GM12865 (cell line): Measurements from ENCODE around the gene PIK3C2G.

Experiments
- DNase-seq: peaks from one replicate; pipeline ENCODE4 v3.0.0; 2010; ENCODE audit warnings: low read depth
- H3K4me3 ChIP-seq: 2 replicates; pipeline ENCODE4 v1.5.1; 2011; ENCODE audit warnings: mild to moderate bottlenecking, low read depth, low read length, control low read depth
- TF ChIP-seq, protein P1 (sequence below): IDR thresholded peaks from 2 replicates; pipeline ENCODE4 v1.5.1; 2011; ENCODE audit warnings: low read length, control low read depth, low read depth, inconsistent platforms; ENCODE audit not compliant: insufficient read depth; ENCODE audit errors: missing control alignments

PIK3C2G gene

DNA sequence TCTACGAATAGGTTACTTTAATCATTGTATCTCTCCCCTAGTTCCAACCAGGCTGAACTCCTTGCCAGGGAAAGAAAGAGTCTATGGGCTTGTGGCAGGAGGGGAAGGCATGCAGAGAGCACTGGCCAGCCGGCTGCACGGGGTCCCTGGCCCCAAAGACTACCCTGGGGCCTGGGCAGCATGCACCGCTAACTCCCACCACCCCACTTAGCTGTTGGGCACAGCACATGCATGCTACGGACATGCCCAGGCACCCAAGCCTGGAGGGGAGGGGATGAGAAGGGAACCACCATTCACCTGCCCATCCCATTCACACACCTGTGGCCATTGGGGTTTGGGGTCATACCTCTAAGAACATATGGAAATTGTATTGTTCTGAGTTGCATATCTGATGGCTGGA is 94.1 kb downstream of the PIK3C2G start:
- H3K4me3 ChIP-seq: no peak overlapping the region
- TF ChIP-seq, protein P1, sequence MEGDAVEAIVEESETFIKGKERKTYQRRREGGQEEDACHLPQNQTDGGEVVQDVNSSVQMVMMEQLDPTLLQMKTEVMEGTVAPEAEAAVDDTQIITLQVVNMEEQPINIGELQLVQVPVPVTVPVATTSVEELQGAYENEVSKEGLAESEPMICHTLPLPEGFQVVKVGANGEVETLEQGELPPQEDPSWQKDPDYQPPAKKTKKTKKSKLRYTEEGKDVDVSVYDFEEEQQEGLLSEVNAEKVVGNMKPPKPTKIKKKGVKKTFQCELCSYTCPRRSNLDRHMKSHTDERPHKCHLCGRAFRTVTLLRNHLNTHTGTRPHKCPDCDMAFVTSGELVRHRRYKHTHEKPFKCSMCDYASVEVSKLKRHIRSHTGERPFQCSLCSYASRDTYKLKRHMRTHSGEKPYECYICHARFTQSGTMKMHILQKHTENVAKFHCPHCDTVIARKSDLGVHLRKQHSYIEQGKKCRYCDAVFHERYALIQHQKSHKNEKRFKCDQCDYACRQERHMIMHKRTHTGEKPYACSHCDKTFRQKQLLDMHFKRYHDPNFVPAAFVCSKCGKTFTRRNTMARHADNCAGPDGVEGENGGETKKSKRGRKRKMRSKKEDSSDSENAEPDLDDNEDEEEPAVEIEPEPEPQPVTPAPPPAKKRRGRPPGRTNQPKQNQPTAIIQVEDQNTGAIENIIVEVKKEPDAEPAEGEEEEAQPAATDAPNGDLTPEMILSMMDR: no peak
- DNase-seq: no peak

DNA sequence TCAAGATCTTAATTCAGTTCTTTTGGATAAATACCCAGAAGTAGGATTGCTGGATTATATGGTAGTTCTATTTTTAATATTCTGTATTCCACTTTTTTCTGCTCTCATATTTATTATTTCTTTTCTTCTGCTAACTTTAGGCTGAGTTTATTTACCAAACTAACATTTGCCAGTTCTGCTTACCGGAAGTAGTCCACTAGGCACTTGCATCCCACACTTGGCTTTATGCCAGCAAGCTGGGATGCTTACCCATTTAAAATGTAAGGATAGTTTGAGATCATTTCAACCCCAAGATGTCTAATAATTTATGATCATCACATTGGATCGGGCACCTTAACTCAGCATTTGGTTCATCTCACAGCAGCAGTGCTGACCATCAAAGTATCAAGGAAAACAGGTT is 96.8 kb downstream of the PIK3C2G start:
- DNase-seq: no peak
- H3K4me3 ChIP-seq: no peak overlapping the region
- TF ChIP-seq, protein P1: no peak

DNA sequence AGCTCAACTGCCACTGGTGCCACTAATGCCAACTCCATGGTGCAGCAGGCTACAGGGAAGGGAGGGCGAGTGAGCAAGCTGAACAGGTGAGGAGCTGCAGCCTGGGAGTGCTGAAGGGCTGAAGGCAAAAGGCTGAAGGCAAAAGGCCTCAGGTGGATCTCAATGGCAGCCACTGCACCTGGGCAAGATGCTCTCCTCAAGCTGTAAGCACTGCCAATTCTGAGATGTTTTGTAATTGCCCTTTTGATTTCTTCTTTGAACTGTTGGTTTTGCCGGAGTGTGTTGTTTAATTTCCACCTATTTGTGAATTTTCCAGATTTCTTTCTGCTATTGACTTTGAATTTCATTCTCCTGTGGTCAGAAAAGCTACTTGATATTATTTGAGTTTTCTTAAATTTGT is 97.6 kb downstream of the PIK3C2G start:
- TF ChIP-seq, protein P1: no peak
- no peak overlapping the region for H3K4me3 ChIP-seq
- DNase-seq: no peak

DNA sequence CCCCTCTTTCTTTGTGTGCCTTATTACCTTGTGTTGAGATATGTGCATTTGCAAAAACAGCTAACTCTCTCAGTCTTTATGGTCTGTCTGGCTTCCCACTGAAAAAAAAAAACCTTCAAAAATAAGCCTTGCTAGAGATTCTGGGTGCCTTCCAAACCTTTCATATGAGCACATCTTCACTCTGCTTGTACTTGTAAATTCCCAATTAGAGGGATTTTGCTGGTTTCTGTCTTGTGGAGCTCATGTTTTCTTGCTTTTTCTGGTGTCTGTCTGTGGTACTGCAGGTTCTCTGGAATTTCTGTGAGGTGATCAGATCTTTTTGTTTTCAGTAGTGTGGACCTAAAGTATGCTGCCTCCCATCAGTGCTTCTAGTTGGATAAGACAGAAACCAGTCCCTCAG is 100.1 kb downstream of the PIK3C2G start:
- no peak for DNase-seq
- H3K4me3 ChIP-seq: no peak overlapping the region

DNA sequence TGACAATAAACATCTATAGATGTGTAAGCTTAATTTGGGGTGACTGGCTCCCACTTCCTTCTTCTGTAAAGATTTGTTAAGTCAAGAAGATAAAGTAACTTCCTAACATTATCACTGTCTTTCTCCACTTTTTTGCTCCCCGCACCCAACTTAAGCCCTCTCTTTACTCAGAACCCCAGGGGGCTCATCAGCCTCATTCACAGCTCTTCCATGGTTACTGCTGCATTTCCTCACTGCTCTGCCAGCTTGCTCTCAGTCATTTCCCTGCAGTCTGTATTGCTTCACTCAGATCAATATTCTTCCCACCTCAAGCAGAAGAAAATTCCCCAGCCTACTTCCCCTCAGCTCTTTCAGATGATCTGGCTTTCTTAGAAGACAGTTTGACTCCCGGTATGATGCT is 102.0 kb downstream of the PIK3C2G start:
- H3K4me3 ChIP-seq: no peak overlapping the region
- DNase-seq: no peak
- TF ChIP-seq, protein P1: no peak

More for the DNA sequence above, 100.1 kb downstream of the PIK3C2G start:
- TF ChIP-seq, protein P1: no peak

DNA sequence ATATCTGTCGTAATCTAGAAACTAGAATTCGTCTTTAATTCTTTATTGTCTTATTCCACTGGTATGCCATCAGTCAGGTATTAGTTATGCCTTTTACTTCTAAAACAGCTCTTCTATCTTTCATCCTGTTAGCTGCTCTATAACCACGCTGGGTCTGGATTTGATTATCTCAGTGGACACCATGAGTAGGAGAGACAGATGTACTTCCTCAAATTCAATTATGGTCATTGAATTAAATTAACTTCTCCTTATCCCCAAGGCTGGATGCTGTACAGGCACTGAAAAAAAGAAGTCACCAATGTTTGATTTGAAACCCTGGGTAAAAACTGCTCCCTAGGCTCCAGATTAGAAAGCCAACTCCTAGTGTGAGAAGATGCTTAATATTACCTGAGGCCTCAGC is 107.3 kb downstream of the PIK3C2G start:
- no peak for DNase-seq
- no peak overlapping the region for H3K4me3 ChIP-seq
- TF ChIP-seq, protein P1: no peak

DNA sequence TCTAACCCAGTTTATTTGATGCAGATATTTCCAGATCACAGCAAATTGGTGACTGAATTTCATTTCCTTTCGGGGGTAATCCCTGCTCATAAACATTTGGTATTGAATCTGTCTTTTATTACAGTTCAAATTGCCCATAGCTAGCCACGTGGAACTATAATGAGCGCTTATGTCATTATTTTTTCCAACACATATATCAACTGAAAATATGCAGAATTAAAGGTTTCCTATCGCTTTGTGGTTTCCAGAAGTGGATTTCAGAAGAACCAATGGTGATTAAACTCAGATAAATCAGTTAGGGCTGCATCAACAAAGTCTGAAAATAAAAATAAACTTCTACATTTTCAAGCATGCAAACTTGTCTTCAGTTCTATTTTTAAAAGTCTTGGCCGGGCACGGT is 111.9 kb downstream of the PIK3C2G start:
- no peak overlapping the region for H3K4me3 ChIP-seq
- TF ChIP-seq, protein P1: no peak
- no peak for DNase-seq
